WTC11 (cell line): ENCODE results near the gene UGT8. TPM values are rescaled to one million over a fixed set of nuclear protein-coding genes. Genes with fewer than 3 reads are reported as not detected.

ENCODE experiments used
- ATAC-seq: fragments of 200-7000 bp; cut with Tn5 transposase; 2 replicates; pipeline ENCODE4 v1.10.0; 2021; ENCODE audit warnings: mild to moderate bottlenecking, moderate library complexity
- CTCF ChIA-PET: fragments of 300-600 bp; sonication (Branson Sonifier 250); formaldehyde crosslinking; loops from one replicate; lab custom pipeline; 2021; ENCODE audit warnings: antibody characterized with exemption; lab: Charles Lee
- POLR2A ChIA-PET: fragments of 350-600 bp; sonication (Branson Sonifier 250); formaldehyde crosslinking; loops from one replicate; lab custom pipeline; 2021; ENCODE audit warnings: antibody characterized with exemption; lab: Charles Lee
- DNase-seq: peaks from one replicate; pipeline ENCODE4 v3.0.0; 2021; ENCODE audit warnings: low spot score
- H3K27ac Mint-ChIP-seq: 2 replicates; pipeline ENCODE4 v1.8.0; 2021; ENCODE audit warnings: mixed read lengths
- H3K27me3 Mint-ChIP-seq: 2 replicates; pipeline ENCODE4 v1.8.0; 2021; ENCODE audit warnings: low read depth, mild to moderate bottlenecking, moderate library complexity, mixed read lengths
- H3K36me3 Mint-ChIP-seq: 2 replicates; pipeline ENCODE4 v1.8.0; 2021; ENCODE audit warnings: mixed read lengths
- H3K4me1 Mint-ChIP-seq: 2 replicates; pipeline ENCODE4 v1.8.0; 2022; ENCODE audit warnings: mixed read lengths
- H3K4me3 Mint-ChIP-seq: 2 replicates; pipeline ENCODE4 v1.8.0; 2021; ENCODE audit warnings: mild to moderate bottlenecking, moderate library complexity, mixed read lengths
- H3K9me3 Mint-ChIP-seq: 2 replicates; pipeline ENCODE4 v1.8.0; 2021; ENCODE audit warnings: mixed read lengths
- EMX1 ChIP-seq: fragments of 250-450 bp; sonication (Bioruptor Pico); IDR thresholded peaks from 2 replicates; pipeline ENCODE4 v1.8.0; 2021; ENCODE audit warnings: mild to moderate bottlenecking
- FOXK1 ChIP-seq: sonication (generic); formaldehyde crosslinking; IDR thresholded peaks from 2 replicates; pipeline ENCODE4 v1.8.0; 2022; ENCODE audit warnings: mild to moderate bottlenecking, moderate library complexity, missing genetic modification reagents
- MXD4 ChIP-seq: fragments of 250-450 bp; sonication (Bioruptor Pico); IDR thresholded peaks from 2 replicates; pipeline ENCODE4 v1.8.0; 2021; ENCODE audit warnings: mild to moderate bottlenecking, moderate library complexity, borderline replicate concordance
- MYBL2 ChIP-seq: sonication (generic); formaldehyde crosslinking; IDR thresholded peaks from 2 replicates; pipeline ENCODE4 v1.8.1; 2023; ENCODE audit warnings: mild to moderate bottlenecking, moderate library complexity, missing genetic modification reagents
- NR3C1 ChIP-seq: sonication (generic); formaldehyde crosslinking; conservative IDR thresholded peaks from 2 replicates; pipeline ENCODE4 v1.8.1; 2023; ENCODE audit warnings: low read depth, mild to moderate bottlenecking, missing genetic modification reagents
- PRRX2 ChIP-seq: fragments of 250-450 bp; sonication (Bioruptor Pico); IDR thresholded peaks from 2 replicates; pipeline ENCODE4 v1.8.0; 2021; ENCODE audit warnings: mild to moderate bottlenecking
- SP1 ChIP-seq: sonication (generic); formaldehyde crosslinking; conservative IDR thresholded peaks from 2 replicates; pipeline ENCODE4 v1.8.1; 2022; ENCODE audit warnings: missing genetic modification reagents
- TEAD4 ChIP-seq: sonication (generic); formaldehyde crosslinking; IDR thresholded peaks from 2 replicates; pipeline ENCODE4 v1.8.0; 2022; ENCODE audit warnings: mild to moderate bottlenecking, missing genetic modification reagents
- ZNF138 ChIP-seq: sonication (generic); formaldehyde crosslinking; conservative IDR thresholded peaks from 2 replicates; pipeline ENCODE4 v1.8.1; 2022; ENCODE audit warnings: mild to moderate bottlenecking, moderate library complexity, missing genetic modification reagents
- ZNF396 ChIP-seq: fragments of 250-450 bp; sonication (Bioruptor Pico); IDR thresholded peaks from 2 replicates; pipeline ENCODE4 v1.8.0; 2021; ENCODE audit warnings: mild to moderate bottlenecking, moderate library complexity, borderline replicate concordance
- total RNA-seq: library from RNA; stranded (reverse); gene quantifications from 3 replicates; pipeline ENCODE4 v1.2.3, GENCODE V29; 2021
- TF ChIP-seq, protein P1 (sequence below): fragments of 250-450 bp; sonication (Bioruptor Pico); IDR thresholded peaks from 2 replicates; pipeline ENCODE4 v2.1.2; 2022; ENCODE audit warnings: mild to moderate bottlenecking, moderate library complexity
- TF ChIP-seq, protein P2 (sequence below): fragments of 250-450 bp; sonication (Bioruptor Pico); IDR thresholded peaks from 2 replicates; pipeline ENCODE4 v1.9.0; 2021; ENCODE audit warnings: mild to moderate bottlenecking, borderline replicate concordance
- TF ChIP-seq, protein P3 (sequence below): sonication (generic); formaldehyde crosslinking; IDR thresholded peaks from 2 replicates; pipeline ENCODE4 v1.8.0; 2023; ENCODE audit warnings: missing genetic modification reagents, mild to moderate bottlenecking, borderline replicate concordance
- TF ChIP-seq, protein P4 (sequence below): sonication (generic); formaldehyde crosslinking; IDR thresholded peaks from 2 replicates; pipeline ENCODE4 v1.8.0; 2022; ENCODE audit warnings: mild to moderate bottlenecking, missing genetic modification reagents
- TF ChIP-seq, protein P5 (sequence below): sonication (generic); formaldehyde crosslinking; IDR thresholded peaks from 2 replicates; pipeline ENCODE4 v1.8.1; 2022; ENCODE audit warnings: mild to moderate bottlenecking, moderate library complexity, missing genetic modification reagents
- TF ChIP-seq, protein P6 (sequence below): sonication (generic); formaldehyde crosslinking; IDR thresholded peaks from 2 replicates; pipeline ENCODE4 v1.8.1; 2023; ENCODE audit warnings: mild to moderate bottlenecking, missing genetic modification reagents

The UGT8 gene
- total RNA-seq, 1 experiment from 2014 or later: 30.8 TPM

DNA sequence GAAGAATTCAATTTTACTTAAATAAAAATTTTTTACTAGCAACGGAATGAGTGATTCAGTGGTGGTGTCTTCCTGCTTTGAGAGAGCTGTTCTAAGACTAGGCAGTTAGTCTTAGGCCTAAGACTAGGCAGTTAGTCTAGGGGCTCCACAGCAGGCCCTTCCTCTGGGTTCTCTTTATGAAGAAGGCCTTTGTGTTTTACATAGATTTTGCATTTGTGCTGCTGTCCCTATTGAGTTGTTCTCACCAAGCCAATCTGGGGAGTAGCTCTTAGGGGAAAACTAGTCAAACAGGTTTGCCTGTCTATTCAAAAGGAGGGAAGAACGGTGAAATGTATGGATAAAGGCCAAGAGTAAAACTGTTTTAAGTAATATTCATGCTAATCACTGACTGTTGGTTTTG lies 7.6 kb downstream of the UGT8 start:
- ATAC-seq: peak; percentile 97
- Mint-ChIP-seq H3K27me3 (no peaks in the 10 kb centered on the region), H3K36me3 (no peaks in the 10 kb centered on the region), H3K4me3 (no peak overlapping the region), H3K9me3 (no peaks in the 10 kb centered on the region), H3K27ac (no peak overlapping the region), H3K4me1 (peaks cover 7% of the 10 kb centered on the region)
- peak; percentile 17 for DNase-seq
- ChIA-PET POLR2A (interaction anchor here (0.6 kb wide), 1 partner anchor 28 kb away, joined by 4 read pairs; no protein-coding TSS in a partner anchor), CTCF (interaction anchor here (0.9 kb wide), 1 partner anchor 48 kb away, joined by 3 read pairs; no protein-coding TSS in a partner anchor)
- TF ChIP-seq, protein P1, sequence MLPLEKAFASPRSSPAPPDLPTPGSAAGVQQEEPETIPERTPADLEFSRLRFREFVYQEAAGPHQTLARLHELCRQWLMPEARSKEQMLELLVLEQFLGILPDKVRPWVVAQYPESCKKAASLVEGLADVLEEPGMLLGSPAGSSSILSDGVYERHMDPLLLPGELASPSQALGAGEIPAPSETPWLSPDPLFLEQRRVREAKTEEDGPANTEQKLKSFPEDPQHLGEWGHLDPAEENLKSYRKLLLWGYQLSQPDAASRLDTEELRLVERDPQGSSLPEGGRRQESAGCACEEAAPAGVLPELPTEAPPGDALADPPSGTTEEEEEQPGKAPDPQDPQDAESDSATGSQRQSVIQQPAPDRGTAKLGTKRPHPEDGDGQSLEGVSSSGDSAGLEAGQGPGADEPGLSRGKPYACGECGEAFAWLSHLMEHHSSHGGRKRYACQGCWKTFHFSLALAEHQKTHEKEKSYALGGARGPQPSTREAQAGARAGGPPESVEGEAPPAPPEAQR: peak; percentile 81; the same call in 1 of the 2 replicates
- TF ChIP-seq TEAD4 (CRISPR knock-in tag) (no peak), ZNF396 (CRISPR knock-in tag) (peak; percentile 88), PRRX2 (peak; percentile 35; the same call in 1 of the 2 replicates), MYBL2 (CRISPR knock-in tag) (0 out of 2 replicates have a peak, but pooled peaks have one; percentile 42), MXD4 (peak; percentile 12; the same call in 1 of the 2 replicates), EMX1 (CRISPR knock-in tag) (peak; percentile 34; the same call in 1 of the 2 replicates), SP1 (CRISPR knock-in tag) (0 out of 2 replicates have a peak, but pooled peaks have one; percentile 15)
- TF ChIP-seq, protein P2, sequence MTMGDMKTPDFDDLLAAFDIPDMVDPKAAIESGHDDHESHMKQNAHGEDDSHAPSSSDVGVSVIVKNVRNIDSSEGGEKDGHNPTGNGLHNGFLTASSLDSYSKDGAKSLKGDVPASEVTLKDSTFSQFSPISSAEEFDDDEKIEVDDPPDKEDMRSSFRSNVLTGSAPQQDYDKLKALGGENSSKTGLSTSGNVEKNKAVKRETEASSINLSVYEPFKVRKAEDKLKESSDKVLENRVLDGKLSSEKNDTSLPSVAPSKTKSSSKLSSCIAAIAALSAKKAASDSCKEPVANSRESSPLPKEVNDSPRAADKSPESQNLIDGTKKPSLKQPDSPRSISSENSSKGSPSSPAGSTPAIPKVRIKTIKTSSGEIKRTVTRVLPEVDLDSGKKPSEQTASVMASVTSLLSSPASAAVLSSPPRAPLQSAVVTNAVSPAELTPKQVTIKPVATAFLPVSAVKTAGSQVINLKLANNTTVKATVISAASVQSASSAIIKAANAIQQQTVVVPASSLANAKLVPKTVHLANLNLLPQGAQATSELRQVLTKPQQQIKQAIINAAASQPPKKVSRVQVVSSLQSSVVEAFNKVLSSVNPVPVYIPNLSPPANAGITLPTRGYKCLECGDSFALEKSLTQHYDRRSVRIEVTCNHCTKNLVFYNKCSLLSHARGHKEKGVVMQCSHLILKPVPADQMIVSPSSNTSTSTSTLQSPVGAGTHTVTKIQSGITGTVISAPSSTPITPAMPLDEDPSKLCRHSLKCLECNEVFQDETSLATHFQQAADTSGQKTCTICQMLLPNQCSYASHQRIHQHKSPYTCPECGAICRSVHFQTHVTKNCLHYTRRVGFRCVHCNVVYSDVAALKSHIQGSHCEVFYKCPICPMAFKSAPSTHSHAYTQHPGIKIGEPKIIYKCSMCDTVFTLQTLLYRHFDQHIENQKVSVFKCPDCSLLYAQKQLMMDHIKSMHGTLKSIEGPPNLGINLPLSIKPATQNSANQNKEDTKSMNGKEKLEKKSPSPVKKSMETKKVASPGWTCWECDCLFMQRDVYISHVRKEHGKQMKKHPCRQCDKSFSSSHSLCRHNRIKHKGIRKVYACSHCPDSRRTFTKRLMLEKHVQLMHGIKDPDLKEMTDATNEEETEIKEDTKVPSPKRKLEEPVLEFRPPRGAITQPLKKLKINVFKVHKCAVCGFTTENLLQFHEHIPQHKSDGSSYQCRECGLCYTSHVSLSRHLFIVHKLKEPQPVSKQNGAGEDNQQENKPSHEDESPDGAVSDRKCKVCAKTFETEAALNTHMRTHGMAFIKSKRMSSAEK: peak; percentile 62; the same call in 1 of the 2 replicates
- TF ChIP-seq, protein P3, sequence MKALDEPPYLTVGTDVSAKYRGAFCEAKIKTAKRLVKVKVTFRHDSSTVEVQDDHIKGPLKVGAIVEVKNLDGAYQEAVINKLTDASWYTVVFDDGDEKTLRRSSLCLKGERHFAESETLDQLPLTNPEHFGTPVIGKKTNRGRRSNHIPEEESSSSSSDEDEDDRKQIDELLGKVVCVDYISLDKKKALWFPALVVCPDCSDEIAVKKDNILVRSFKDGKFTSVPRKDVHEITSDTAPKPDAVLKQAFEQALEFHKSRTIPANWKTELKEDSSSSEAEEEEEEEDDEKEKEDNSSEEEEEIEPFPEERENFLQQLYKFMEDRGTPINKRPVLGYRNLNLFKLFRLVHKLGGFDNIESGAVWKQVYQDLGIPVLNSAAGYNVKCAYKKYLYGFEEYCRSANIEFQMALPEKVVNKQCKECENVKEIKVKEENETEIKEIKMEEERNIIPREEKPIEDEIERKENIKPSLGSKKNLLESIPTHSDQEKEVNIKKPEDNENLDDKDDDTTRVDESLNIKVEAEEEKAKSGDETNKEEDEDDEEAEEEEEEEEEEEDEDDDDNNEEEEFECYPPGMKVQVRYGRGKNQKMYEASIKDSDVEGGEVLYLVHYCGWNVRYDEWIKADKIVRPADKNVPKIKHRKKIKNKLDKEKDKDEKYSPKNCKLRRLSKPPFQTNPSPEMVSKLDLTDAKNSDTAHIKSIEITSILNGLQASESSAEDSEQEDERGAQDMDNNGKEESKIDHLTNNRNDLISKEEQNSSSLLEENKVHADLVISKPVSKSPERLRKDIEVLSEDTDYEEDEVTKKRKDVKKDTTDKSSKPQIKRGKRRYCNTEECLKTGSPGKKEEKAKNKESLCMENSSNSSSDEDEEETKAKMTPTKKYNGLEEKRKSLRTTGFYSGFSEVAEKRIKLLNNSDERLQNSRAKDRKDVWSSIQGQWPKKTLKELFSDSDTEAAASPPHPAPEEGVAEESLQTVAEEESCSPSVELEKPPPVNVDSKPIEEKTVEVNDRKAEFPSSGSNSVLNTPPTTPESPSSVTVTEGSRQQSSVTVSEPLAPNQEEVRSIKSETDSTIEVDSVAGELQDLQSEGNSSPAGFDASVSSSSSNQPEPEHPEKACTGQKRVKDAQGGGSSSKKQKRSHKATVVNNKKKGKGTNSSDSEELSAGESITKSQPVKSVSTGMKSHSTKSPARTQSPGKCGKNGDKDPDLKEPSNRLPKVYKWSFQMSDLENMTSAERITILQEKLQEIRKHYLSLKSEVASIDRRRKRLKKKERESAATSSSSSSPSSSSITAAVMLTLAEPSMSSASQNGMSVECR (CRISPR knock-in tag): no peak

DNA sequence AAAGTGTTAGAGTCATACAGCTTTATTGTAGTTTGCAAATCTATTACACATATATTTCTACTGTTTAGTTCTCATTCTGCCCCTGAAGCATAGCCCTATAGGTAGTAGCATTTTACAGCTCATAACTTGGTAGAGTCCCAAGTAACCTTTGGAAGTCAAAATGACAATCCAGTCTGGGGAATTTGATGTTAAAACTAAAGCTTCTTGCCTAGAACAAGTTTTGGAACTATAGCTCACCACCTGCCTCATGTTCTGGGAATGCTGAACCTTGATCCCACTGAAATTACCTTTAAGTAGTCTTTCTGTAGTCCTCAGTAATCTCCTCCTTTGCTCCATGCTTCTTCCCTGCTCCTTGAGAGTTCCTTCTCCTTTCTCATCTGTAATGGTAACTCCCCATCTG lies 8.4 kb downstream of the UGT8 start:
- peaks cover 10% of the 10 kb centered on the region for H3K4me1 Mint-ChIP-seq
- no peaks in the 10 kb centered on the region for H3K9me3 Mint-ChIP-seq
- POLR2A ChIA-PET: interaction anchor here (1.0 kb wide), 1 partner anchor 9 kb away, joined by 4 read pairs; the partner anchor contains the start of gene UGT8
- ATAC-seq: no peak
- DNase-seq: no peak
- H3K27ac Mint-ChIP-seq: no peak overlapping the region
- no peak overlapping the region for H3K4me3 Mint-ChIP-seq
- CTCF ChIA-PET: no interaction called here
- no peaks in the 10 kb centered on the region for H3K27me3 Mint-ChIP-seq
- TF ChIP-seq, protein P4, sequence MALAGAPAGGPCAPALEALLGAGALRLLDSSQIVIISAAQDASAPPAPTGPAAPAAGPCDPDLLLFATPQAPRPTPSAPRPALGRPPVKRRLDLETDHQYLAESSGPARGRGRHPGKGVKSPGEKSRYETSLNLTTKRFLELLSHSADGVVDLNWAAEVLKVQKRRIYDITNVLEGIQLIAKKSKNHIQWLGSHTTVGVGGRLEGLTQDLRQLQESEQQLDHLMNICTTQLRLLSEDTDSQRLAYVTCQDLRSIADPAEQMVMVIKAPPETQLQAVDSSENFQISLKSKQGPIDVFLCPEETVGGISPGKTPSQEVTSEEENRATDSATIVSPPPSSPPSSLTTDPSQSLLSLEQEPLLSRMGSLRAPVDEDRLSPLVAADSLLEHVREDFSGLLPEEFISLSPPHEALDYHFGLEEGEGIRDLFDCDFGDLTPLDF (CRISPR knock-in tag): no peak
- TF ChIP-seq ZNF138 (CRISPR knock-in tag) (no peak), NR3C1 (CRISPR knock-in tag) (no peak), FOXK1 (no peak)
- TF ChIP-seq, protein P5, sequence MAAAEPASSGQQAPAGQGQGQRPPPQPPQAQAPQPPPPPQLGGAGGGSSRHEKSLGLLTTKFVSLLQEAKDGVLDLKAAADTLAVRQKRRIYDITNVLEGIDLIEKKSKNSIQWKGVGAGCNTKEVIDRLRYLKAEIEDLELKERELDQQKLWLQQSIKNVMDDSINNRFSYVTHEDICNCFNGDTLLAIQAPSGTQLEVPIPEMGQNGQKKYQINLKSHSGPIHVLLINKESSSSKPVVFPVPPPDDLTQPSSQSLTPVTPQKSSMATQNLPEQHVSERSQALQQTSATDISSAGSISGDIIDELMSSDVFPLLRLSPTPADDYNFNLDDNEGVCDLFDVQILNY (CRISPR knock-in tag): no peak
- TF ChIP-seq, protein P6, sequence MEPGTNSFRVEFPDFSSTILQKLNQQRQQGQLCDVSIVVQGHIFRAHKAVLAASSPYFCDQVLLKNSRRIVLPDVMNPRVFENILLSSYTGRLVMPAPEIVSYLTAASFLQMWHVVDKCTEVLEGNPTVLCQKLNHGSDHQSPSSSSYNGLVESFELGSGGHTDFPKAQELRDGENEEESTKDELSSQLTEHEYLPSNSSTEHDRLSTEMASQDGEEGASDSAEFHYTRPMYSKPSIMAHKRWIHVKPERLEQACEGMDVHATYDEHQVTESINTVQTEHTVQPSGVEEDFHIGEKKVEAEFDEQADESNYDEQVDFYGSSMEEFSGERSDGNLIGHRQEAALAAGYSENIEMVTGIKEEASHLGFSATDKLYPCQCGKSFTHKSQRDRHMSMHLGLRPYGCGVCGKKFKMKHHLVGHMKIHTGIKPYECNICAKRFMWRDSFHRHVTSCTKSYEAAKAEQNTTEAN (CRISPR knock-in tag): no peak
- no peaks in the 10 kb centered on the region for H3K36me3 Mint-ChIP-seq
